GM21390 (cell line): ENCODE results near the gene PF4V1.
"Not testable (repeated sequence)": the region's sequence is repeated elsewhere in the genome, so short reads cannot be mapped to it uniquely, and the experiment has no call there.

Experiments used
- ATAC-seq: cut with Tn5 transposase; IDR thresholded peaks from one replicate; pipeline ENCODE4 v1.9.1; 2021; ENCODE audit not compliant: unreplicated experiment

The PF4V1 gene

GRCh38 chr4:73869130-73870055 lies 16.3 kb downstream of the PF4V1 start, which contains the start of gene CXCL1:
Gene CXCL1, plus strand, starts transcription at chr4:73869393. Its CDS starts 78 bp downstream, at chr4:73869471.
- no peak for ATAC-seq

GRCh38 chr4:73870260-73870659 lies 17.2 kb downstream of the PF4V1 start:
- ATAC-seq, result no peak

- ATAC-seq, result no peak
These were observed 17.7 kb downstream of the PF4V1 start for GRCh38 chr4:73870768-73871167.

GRCh38 chr4:73871511-73872310 lies 18.6 kb downstream of the PF4V1 start:
- ATAC-seq, result no peak

- ATAC-seq, result no peak
These were observed 19.4 kb downstream of the PF4V1 start for GRCh38 chr4:73872316-73873108.

- no peak for ATAC-seq
These were observed 21.3 kb downstream of the PF4V1 start for GRCh38 chr4:73874386-73874785.

GRCh38 chr4:73875401-73875800 lies 22.3 kb downstream of the PF4V1 start:
- no peak for ATAC-seq

- no peak for ATAC-seq
These were observed 30.2 kb downstream of the PF4V1 start for GRCh38 chr4:73883306-73883705.

- ATAC-seq, result no peak
These were observed 32.6 kb downstream of the PF4V1 start for GRCh38 chr4:73885574-73886267.

- ATAC-seq, result no peak
These were observed 38.2 kb downstream of the PF4V1 start for GRCh38 chr4:73891326-73891725.

GRCh38 chr4:73891739-73892405 lies 38.8 kb downstream of the PF4V1 start:
- ATAC-seq, result no peak

GRCh38 chr4:73892966-73893365 lies 39.9 kb downstream of the PF4V1 start:
- ATAC-seq, result no peak

GRCh38 chr4:73894001-73894400 lies 40.9 kb downstream of the PF4V1 start:
- ATAC-seq, result no peak

- no peak for ATAC-seq
These were observed 42.4 kb downstream of the PF4V1 start for GRCh38 chr4:73895201-73896175.

- ATAC-seq, result no peak
These were observed 43.3 kb downstream of the PF4V1 start for GRCh38 chr4:73896416-73896815.

GRCh38 chr4:73897380-73898136 lies 44.5 kb downstream of the PF4V1 start:
- ATAC-seq, result no peak

GRCh38 chr4:73899338-73899737 lies 46.2 kb downstream of the PF4V1 start:
- not testable (repeated sequence) for ATAC-seq

GRCh38 chr4:73901031-73901430 lies 47.9 kb downstream of the PF4V1 start:
- no peak for ATAC-seq
